Measurements from ENCODE around the gene KIAA2012.
A peak's percentile ranks its signal among the peaks of the same experiment; 100 is the strongest.
"Not testable (repeated sequence)": the region's sequence is repeated elsewhere in the genome, so short reads cannot be mapped to it uniquely, and the experiment has no call there.

Gene KIAA2012

DNA sequence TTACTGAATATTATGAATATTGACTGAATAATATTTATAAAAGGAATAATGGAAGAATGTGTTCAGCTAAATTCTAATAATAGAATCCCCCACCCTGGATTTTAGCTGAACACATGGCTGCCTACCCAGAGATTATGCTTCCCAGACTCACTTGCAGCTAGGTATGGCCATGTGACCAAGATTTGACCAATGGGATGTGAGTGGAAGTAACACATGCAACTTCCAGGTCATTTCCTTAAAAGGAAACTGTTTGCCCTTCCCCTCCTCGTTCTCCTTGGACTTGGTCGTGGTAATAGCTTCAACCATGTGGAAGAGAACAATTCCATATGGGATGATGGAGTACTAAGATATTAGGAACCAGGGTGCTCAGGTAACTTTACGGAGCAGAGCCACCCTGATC, 47.8 kb downstream of the KIAA2012 start:
- DNase-seq: no peak

GRCh38 chr2:202121532-202122162, 48.6 kb downstream of the KIAA2012 start:
- DNase-seq: no peak

DNA sequence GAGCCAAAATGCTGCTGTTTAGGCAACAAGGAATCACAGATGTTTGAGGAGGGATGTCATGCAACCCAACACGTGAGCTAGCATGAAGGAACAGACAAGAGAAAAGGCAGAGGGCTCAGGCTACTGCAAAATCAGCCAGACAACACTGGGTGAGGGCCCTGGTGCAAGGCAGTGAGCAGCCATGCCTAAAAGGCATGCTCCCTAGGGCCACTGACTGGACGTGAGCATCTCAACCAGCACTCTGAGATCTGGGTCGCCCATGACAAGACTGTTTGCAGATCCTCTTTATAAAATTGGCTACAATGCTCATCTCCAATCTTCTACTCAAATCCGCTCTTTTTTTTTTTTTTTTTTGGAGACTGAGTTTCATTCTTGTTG, 49.1 kb downstream of the KIAA2012 start:
- no peak for DNase-seq

- peak; percentile 91 for DNase-seq
These were observed 50.1 kb downstream of the KIAA2012 start for GRCh38 chr2:202122980-202123720.

DNA sequence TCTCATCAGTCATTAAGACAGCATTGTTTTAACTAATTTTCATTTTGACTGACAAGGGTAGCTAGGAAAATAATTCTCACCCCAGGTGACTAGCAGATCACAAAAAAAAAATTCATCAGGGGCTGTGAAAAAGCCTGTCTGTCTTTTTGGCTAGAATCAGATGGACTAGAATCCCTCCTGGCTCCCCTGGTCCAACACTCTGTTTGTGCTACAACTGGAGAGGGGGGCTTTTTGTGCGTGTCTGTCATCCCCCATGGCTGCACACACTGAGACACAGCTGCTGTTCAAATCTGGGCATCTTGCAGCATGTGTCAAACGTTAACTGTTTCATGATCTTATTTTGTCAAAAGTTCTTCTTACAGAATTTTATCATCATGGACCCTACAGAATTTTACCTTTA, 51.2 kb downstream of the KIAA2012 start:
- DNase-seq: no peak

GRCh38 chr2:202127687-202128331, 54.8 kb downstream of the KIAA2012 start:
- DNase-seq: peak; percentile 17

- no peak for DNase-seq
These were observed 56.8 kb downstream of the KIAA2012 start for GRCh38 chr2:202129841-202130240.

DNA sequence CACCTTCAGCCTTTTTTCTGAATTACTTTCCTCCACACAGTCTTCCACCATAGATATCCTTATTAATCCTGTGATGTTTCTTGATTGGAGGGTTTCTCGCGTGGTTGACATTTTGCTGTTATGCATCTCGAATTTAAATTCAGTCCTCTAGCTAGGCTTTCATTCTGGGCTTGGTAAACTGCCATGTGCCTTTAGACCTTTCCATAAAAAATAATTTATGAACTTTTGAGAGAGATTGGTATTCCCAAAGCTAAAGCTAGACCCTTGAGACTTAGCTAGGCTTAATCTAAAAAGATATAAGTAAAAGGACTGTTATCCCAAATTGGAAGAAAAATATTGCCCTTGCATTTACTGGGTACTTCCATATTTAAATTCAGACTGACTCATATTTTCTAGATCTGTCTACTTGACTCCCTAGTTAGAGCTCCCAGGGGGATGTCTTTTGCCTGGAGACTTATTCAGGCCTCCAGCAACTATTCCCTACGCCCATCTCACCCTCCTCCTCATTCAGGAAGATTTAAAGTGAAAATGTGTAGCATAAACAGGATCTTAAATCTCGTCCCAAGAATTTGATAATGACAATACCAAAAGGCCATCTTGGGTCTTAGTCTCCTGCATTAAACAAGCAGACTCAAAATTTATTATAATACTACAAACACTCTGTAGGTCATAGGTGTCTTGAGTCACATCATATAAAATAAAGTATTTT, 60.3 kb downstream of the KIAA2012 start:
- no peak for DNase-seq

DNA sequence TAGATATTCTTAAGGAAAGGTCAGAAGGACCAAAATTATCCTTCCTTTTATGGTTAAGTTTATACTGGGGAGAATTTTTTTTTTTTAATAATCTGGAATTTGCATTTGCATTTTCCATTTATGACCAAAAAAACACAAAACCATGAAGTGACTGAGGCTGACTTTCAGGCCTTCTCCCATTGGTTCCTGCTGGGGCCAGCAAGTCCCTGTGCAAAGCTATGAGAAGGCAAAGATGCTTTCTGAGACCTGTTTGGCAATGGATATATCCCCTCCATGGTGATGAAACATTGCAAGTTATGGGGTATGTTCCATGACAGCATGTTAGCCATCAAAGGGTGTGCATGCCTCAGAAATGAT, 60.8 kb downstream of the KIAA2012 start:
- DNase-seq: no peak

DNA sequence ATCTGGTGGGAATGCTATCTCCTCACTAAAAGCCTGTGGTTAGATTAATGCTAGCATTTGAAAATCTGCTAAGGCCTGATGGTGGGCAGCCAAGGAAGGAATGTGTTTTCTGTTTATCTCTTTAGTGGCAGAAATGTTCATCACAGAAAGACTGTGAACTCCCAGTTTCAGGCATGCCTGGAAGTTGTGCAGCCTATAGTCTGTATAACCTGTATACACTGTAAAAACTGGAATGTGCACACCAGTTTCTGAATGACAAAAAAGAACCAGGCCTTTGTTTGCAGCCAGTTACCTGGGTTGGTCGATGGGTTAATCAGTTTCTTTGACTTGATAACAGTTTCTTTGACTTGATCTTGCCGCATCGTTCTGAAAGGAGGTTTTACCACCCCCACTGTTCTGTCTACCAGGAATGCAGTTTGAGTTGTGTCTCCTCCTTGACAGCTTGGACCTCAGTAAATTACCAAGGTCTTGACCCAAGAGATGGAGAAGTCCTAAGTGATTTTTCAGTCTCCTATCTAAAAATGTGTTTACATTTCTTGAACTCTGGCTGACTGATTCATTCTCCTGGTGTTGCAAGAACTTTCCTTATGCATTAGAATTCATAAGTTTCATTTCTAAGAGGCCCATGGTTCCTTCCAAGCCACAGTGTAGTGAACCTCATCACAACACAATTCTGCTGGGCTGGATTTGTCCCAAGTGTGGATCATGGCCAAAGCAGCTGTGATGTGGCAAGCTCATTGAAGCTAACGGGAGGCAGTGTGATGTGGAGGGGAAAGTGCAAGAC, 62.2 kb downstream of the KIAA2012 start:
- no peak for DNase-seq

DNA sequence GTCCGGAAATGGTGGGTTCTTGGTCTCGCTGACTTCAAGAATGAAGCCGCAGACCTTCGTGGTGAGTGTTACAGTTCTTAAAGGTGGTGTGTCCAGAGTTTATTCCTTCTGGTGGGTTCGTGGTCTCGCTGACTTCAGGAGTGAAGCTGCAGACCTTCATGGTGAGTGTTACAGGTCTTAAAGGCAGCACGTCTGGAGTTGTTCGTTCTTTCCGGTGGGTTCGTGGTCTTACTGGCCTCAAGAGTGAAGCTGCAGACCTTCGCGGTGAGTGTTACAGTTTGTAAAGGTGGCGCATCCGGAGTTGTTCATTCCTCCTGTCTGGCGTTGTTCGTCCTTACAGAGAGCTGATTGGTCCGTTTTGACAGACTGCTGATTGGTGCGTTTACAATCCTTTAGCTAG, 63.0 kb downstream of the KIAA2012 start:
- not testable (repeated sequence) for DNase-seq

- no peak for DNase-seq
These were observed 63.5 kb downstream of the KIAA2012 start for GRCh38 chr2:202136526-202136925.

DNA sequence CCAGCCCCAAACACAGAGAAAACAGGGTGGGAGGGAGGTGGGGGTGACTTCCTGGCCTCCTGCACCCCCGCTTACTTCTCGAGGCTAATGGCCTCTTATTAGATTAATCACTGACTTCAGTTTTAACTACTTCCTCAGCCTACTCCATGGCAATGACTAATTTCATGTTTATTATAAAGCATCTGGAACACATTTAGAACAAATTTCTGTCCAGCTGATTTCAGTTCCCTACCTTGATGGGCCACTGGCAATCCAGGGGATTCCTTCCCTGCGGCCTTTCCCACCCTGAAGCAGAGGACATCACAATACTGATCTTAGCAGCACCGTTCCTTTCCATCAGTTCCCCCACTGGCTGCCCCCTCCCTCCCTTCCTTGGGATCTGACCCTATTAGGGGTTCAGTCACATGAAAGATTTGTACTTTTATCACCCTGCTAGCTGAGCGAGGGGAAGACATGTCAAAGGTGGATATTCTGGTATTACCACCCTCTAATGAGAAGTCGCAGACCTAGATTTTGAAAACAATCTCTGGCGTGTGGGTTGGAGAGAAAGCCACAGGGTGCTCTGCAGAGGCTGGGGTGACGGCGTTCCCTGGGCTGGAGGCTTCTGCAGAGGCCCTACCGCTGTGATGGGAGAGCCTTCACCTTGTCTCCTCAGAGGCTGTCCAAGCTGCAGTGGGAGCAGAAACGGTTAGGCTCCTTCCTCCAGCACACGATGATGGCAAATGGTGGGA, 67.6 kb downstream of the KIAA2012 start:
- no peak for DNase-seq

DNA sequence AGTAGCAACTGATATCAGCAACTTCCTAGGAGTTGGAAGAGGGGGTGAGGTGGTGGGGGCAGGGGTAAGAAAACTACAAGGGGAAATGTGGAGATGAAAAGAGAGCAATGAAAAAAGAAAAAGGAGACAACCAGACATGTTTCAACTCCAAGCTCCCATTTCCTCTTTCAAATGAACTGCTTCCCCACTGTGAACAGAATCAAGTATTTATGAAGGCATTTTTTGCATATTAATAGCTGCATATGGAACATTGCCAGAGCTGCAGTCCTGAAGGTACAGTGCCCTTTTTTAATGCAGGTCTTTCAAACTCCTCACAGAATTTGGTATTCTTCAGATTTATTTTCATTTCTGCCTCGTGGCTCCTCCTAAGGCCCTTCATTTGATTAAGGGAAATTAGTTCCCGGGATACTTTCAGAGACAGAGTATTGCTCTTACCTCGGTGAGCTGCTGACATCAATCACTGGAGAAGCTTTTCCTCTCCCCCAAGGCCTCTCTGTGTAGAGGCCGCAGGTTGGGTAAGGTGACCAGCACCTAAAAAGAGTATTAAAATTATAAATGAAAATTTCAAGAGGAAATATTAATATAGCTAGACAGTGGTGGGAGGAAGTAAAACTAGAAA, 68.4 kb downstream of the KIAA2012 start:
- no peak for DNase-seq

GRCh38 chr2:202142540-202142939, 69.5 kb downstream of the KIAA2012 start:
- no peak for DNase-seq

DNA sequence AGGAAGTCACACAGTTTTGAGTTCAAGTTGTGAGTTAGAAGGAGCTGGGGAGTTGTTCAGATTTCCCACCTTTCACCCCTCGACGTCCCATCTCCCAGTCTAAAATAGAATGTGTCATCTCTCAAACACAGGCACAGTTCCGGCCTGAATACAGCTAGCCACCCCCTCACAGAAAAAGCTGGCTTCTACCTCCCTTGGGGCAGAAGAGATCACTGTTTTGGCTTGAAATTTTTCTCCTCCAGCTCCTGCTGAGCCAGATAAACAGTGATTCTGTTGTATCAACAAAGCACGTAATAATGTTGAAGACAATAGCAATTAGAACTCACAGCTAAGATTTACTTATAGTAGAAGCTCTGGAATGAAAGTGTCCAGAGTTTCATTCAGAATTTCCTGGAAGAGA, 74.7 kb downstream of the KIAA2012 start:
- peak; percentile 48 for DNase-seq

DNA sequence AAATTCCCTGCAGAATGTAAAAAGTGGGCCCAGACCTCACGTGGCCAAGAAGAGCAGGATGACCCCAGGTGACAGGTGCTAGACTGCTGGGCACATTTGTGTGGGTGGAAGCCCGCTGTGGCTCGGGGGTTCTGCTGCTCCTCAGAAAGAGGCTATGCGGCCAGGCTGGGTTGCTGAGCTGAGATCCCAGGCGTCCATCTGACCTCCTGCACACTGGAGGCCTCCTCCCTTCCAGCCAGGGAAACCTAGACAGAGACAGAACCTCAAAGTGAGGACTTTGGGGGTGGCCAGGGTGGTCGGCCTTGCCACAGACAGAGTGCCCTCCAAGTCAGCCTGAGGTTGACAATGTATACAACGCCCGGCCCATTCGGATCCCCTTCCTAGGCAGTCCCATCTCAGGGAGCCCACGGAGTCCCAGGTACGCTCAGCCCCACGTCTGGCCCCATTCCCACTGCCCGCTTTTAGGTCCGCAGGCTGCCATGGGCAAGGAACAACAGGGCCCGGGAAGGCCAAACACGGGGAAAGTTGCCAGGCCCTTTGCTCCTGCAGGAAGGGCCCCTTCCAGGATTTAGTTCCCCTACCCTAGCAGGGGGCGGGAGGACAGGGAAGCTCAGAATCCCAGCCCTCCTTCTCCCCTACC, 75.6 kb downstream of the KIAA2012 start:
- DNase-seq: no peak

DNA sequence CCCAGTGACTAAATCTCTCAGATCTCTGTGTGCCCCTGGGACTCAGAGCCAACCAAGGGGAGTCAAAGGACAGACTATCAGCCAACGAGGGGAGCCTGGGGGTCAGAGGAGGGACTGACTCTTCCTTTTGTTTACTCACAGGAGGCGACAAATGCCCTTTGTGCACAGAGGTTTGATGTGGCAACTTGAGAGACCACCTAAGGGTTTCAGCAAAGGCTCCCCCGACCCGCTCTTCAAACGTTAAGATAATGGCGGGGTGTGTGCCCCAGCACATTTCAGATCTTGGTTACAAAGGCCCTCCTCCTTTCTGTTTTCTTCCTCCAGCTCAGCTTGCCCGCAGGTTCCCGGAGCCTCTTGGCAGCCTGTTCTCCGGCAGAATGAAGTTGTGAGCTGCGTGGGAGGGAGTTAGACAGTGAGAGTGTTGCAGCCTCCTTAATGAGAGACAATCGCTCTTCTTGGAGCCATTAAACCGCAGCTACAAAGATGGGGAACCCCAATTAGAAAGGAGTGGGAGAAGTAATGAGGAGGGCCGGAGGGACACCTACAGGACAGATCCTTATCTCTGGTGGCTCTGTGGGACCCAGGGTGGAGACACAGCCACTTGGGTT, 76.2 kb downstream of the KIAA2012 start:
- peak; percentile 26 for DNase-seq

GRCh38 chr2:202149936-202150335, 76.9 kb downstream of the KIAA2012 start:
- DNase-seq: no peak

DNA sequence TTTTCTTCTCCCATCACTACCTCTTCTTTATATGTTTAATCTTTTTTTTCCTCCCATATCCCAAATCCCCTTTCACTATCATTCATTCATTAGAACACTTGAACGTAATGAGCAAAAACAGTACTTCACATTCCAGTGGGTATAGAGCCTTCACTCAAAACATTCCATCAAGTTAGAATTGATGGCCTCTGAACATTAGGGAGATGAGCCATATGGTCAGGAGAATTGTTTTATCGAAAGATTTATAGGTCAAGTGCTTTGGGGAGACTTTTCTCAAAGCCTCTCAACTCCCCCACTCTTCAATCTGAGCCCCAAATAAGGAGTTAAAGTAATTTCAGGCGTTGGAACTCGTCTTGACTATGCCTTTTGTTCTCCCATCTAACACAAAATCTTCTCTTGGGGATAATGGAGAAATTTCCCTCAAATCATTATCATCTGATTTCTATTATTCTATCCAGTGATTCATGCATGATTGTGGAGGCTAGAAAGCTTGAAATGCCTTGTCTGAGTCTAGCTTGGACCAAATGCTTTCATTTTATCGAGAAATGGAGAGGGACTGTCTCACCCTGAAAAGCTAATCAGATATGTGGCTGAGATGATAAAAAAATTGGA, 79.2 kb downstream of the KIAA2012 start:
- no peak for DNase-seq

Data from NCI-H69 (cell line).